Measurements from ENCODE around the gene ACCSL. TPM values are rescaled to one million over a fixed set of nuclear protein-coding genes. Genes with fewer than 3 reads are reported as not detected.

Gene ACCSL
- total RNA-seq, 1 experiment from 2014 or later = not detected

- intact Hi-C loops (cut with micrococcal nuclease; ENCODE audit: unreplicated experiment) = no loop called here
- no peak overlapping the region for H3K27ac ChIP-seq
- no peaks in the 10 kb centered on the region for H3K79me2 ChIP-seq (ENCODE audit: low read depth)
- peaks cover 51% of the 10 kb centered on the region for H3K27me3 ChIP-seq (ENCODE audit: insufficient read depth, low read depth)
- CTCF ChIA-PET = no interaction called here
- no peaks in the 10 kb centered on the region for H3K9me2 ChIP-seq (ENCODE audit: insufficient read depth)
- H2AFZ ChIP-seq = no peak overlapping the region
- no peak overlapping the region for H3K4me2 ChIP-seq
- BruUV-seq (replicated peaks) = no TSS peak
- no peak for DNase-seq
- POLR2A ChIA-PET (ENCODE audit: unreplicated experiment) = no interaction called here
- H4K20me1 ChIP-seq (ENCODE audit: insufficient read depth) = no peaks in the 10 kb centered on the region
- H3K36me3 ChIP-seq (ENCODE audit: low read depth) = no peaks in the 10 kb centered on the region
- TF ChIP-seq EZH2 (IDR thresholded peaks at IDR 0.05; ENCODE audit: low read depth) (no peak), CTCF (conservative IDR thresholded peaks at IDR 0.05) (no peak)
- H3F3A ChIP-seq (ENCODE audit: insufficient read depth, low read depth) = no peaks in the 10 kb centered on the region
- no peaks in the 10 kb centered on the region for H3K4me1 ChIP-seq (replicated peaks; ENCODE audit: insufficient read depth)
- no peaks in the 10 kb centered on the region for H3K9me3 ChIP-seq (ENCODE audit: insufficient read depth, low read depth)
- no peak overlapping the region for H3K4me3 ChIP-seq
Observed at GRCh38 chr11:44007481-44008087, 40.2 kb upstream of the ACCSL start.

- no peak overlapping the region for H3K4me3 ChIP-seq
- TF ChIP-seq EZH2 (IDR thresholded peaks at IDR 0.05; ENCODE audit: low read depth) (no peak), CTCF (conservative IDR thresholded peaks at IDR 0.05) (no peak)
- ChIA-PET POLR2A (ENCODE audit: unreplicated experiment) (no interaction called here), CTCF (no interaction called here)
- intact Hi-C loops (cut with micrococcal nuclease; ENCODE audit: unreplicated experiment) = no loop called here
- H4K20me1 ChIP-seq (ENCODE audit: insufficient read depth) = no peaks in the 10 kb centered on the region
- H3F3A ChIP-seq (ENCODE audit: insufficient read depth, low read depth) = no peaks in the 10 kb centered on the region
- no peaks in the 10 kb centered on the region for H3K4me1 ChIP-seq (replicated peaks; ENCODE audit: insufficient read depth)
- BruUV-seq (replicated peaks) = no TSS peak
- H3K27ac ChIP-seq = no peak overlapping the region
- peak in 1 of 2 experiments; percentile 52 for DNase-seq
- H3K9me2 ChIP-seq (ENCODE audit: insufficient read depth) = no peaks in the 10 kb centered on the region
- no peak overlapping the region for H3K4me2 ChIP-seq
- H3K79me2 ChIP-seq (ENCODE audit: low read depth) = no peaks in the 10 kb centered on the region
- H3K36me3 ChIP-seq (ENCODE audit: low read depth) = no peaks in the 10 kb centered on the region
- H3K27me3 ChIP-seq (ENCODE audit: insufficient read depth, low read depth) = peaks cover 48% of the 10 kb centered on the region
- H3K9me3 ChIP-seq (ENCODE audit: insufficient read depth, low read depth) = no peaks in the 10 kb centered on the region
- H2AFZ ChIP-seq = no peak overlapping the region
Observed at GRCh38 chr11:44008088-44008501, 39.7 kb upstream of the ACCSL start.

DNA sequence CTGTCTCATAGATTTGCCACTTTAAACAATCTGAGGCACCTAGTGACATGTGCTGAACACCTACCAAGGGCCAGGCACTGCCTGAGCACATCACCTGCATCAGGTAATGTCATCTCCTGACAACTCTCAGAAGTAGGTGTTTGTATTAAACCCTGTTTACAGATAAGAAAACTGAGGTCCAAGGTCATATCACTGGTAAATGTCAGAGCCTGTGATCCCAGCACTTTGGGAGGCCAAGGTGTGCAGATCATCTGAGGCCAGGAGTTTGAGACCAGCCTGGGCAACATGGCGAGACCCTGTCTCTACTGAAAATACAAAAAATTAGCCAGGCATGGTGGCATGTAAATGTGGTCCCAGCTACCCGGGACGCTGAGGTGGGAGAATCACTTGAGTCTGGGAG, 39.1 kb upstream of the ACCSL start:
- Histone ChIP-seq H3K36me3 (ENCODE audit: low read depth) (no peaks in the 10 kb centered on the region), H3K27ac (no peak overlapping the region), H3K4me3 (no peak overlapping the region), H4K20me1 (ENCODE audit: insufficient read depth) (no peaks in the 10 kb centered on the region), H2AFZ (no peak overlapping the region), H3K9me2 (ENCODE audit: insufficient read depth) (no peaks in the 10 kb centered on the region), H3F3A (ENCODE audit: insufficient read depth, low read depth) (no peaks in the 10 kb centered on the region), H3K9me3 (ENCODE audit: insufficient read depth, low read depth) (no peaks in the 10 kb centered on the region), H3K27me3 (ENCODE audit: insufficient read depth, low read depth) (peaks cover 46% of the 10 kb centered on the region), H3K4me2 (no peak overlapping the region), H3K4me1 (replicated peaks; ENCODE audit: insufficient read depth) (no peaks in the 10 kb centered on the region), H3K79me2 (ENCODE audit: low read depth) (no peaks in the 10 kb centered on the region)
- ChIA-PET POLR2A (ENCODE audit: unreplicated experiment) (no interaction called here), CTCF (no interaction called here)
- TF ChIP-seq EZH2 (IDR thresholded peaks at IDR 0.05; ENCODE audit: low read depth) (no peak), CTCF (conservative IDR thresholded peaks at IDR 0.05) (no peak)
- BruUV-seq (replicated peaks) = no TSS peak
- intact Hi-C loops (cut with micrococcal nuclease; ENCODE audit: unreplicated experiment) = no loop called here
- no peak for DNase-seq

All from PC-9 (cell line).